HepG2 (cell line): ENCODE data around the gene ZNF575. TPM values are rescaled to one million over a fixed set of nuclear protein-coding genes. Genes with fewer than 3 reads are reported as not detected.

ENCODE experiments used
- ELF1 ChIP-seq: sonication (generic); formaldehyde crosslinking; IDR thresholded peaks from 2 replicates; pipeline ENCODE4 v1.4.0; 2020; ENCODE audit warnings: missing genetic modification reagents
- FOXO4 ChIP-seq: sonication (generic); formaldehyde crosslinking; conservative IDR thresholded peaks from 2 replicates; pipeline ENCODE4 v1.8.1; 2023; ENCODE audit warnings: missing genetic modification reagents
- HMG20A ChIP-seq: IDR thresholded peaks from 2 replicates; pipeline ENCODE4 v1.6.1; 2016; ENCODE audit warnings: borderline replicate concordance
- IRF2 ChIP-seq: IDR thresholded peaks from 2 replicates; pipeline ENCODE4 v1.6.1; 2018; ENCODE audit warnings: missing genetic modification reagents, missing compliant biosample characterization
- KIAA2018 ChIP-seq: sonication (generic); formaldehyde crosslinking; IDR thresholded peaks from 2 replicates; pipeline ENCODE4 v1.5.0; 2020; ENCODE audit warnings: mild to moderate bottlenecking, missing genetic modification reagents, borderline replicate concordance
- MBNL3 ChIP-seq: fragments of 250-450 bp; sonication (Bioruptor Pico); conservative IDR thresholded peaks from 2 replicates; pipeline ENCODE4 v1.8.0; 2022; ENCODE audit warnings: mild to moderate bottlenecking, inconsistent platforms
- MED1 ChIP-seq: sonication (generic); formaldehyde crosslinking; IDR thresholded peaks from 2 replicates; pipeline ENCODE4 v1.4.0; 2020; ENCODE audit warnings: missing genetic modification reagents
- MIER2 ChIP-seq: IDR thresholded peaks from 2 replicates; pipeline ENCODE4 v1.6.1; 2016; ENCODE audit warnings: missing biosample characterization, missing genetic modification reagents
- MTERF4 ChIP-seq: sonication (generic); formaldehyde crosslinking; IDR thresholded peaks from 2 replicates; pipeline ENCODE4 v1.8.0; 2023; ENCODE audit warnings: mild to moderate bottlenecking, missing genetic modification reagents
- PCBP2 ChIP-seq: fragments of 200-400 bp; formaldehyde crosslinking; optimal IDR thresholded peaks from 2 replicates; pipeline ENCODE3; 2018; ENCODE audit warnings: low read length, low read depth; ENCODE audit not compliant: poor library complexity, severe bottlenecking
- RBM22 ChIP-seq: fragments of 200-400 bp; formaldehyde crosslinking; optimal IDR thresholded peaks from 2 replicates; pipeline ENCODE3; 2017; ENCODE audit warnings: mild to moderate bottlenecking, low read length, moderate library complexity
- SIX4 ChIP-seq: sonication (generic); formaldehyde crosslinking; IDR thresholded peaks from 2 replicates; pipeline ENCODE4 v1.4.0; 2020; ENCODE audit warnings: missing genetic modification reagents
- TP53 ChIP-seq: sonication (generic); formaldehyde crosslinking; conservative IDR thresholded peaks from 2 replicates; pipeline ENCODE4 v1.4.0; 2020; ENCODE audit warnings: missing genetic modification reagents
- U2AF1 ChIP-seq: fragments of 200-400 bp; formaldehyde crosslinking; optimal IDR thresholded peaks from 2 replicates; pipeline ENCODE3; 2017; ENCODE audit warnings: mild to moderate bottlenecking, low read depth, low read length
- ZEB1 ChIP-seq: IDR thresholded peaks from 2 replicates; pipeline ENCODE4 v1.6.1; 2012; ENCODE audit warnings: mild to moderate bottlenecking, low read depth, inconsistent platforms; ENCODE audit not compliant: insufficient replicate concordance
- ZNF317 ChIP-seq: sonication (generic); formaldehyde crosslinking; IDR thresholded peaks from 2 replicates; pipeline ENCODE4 v1.5.0; 2020; ENCODE audit warnings: mild to moderate bottlenecking, missing genetic modification reagents
- ZNF619 ChIP-seq: sonication (generic); formaldehyde crosslinking; IDR thresholded peaks from 2 replicates; pipeline ENCODE4 v1.4.0; 2020; ENCODE audit warnings: mild to moderate bottlenecking, missing genetic modification reagents
- ZNF678 ChIP-seq: sonication (generic); formaldehyde crosslinking; IDR thresholded peaks from 2 replicates; pipeline ENCODE4 v1.4.0; 2020; ENCODE audit warnings: mild to moderate bottlenecking, missing genetic modification reagents
- ZSCAN12 ChIP-seq: sonication (generic); formaldehyde crosslinking; IDR thresholded peaks from 2 replicates; pipeline ENCODE4 v1.9.0; 2021; ENCODE audit warnings: mild to moderate bottlenecking, missing genetic modification reagents
- ZSCAN31 ChIP-seq: sonication (generic); formaldehyde crosslinking; IDR thresholded peaks from 2 replicates; pipeline ENCODE4 v1.5.0; 2020; ENCODE audit warnings: low read depth, mild to moderate bottlenecking, missing genetic modification reagents
- polyA plus RNA-seq, 8 experiments: library from polyadenylated mRNA; depleted of rRNA in 3 of 8; stranded (reverse) in 7 of 8; unstranded in 1 of 8; fragments of >200 nt; fragmentation: Illumina TruSeq in 4 of 8; extraction: Trizol in 4 of 8; gene quantifications; 2 replicates each; pipeline versions ENCODE4 v1.2.1 to v1.2.3, GENCODE V29; 2011 to 2016; ENCODE audit warnings: low read depth in 4 of 8, missing spikeins in 1 of 8, mixed read lengths in 1 of 8; ENCODE audit not compliant: insufficient read depth in 1 of 8
- total RNA-seq, 5 experiments: library from RNA; depleted of rRNA; stranded (reverse); fragments of >200 nt; fragmentation: Illumina TruSeq; extraction: Trizol; gene quantifications; 2 replicates each; pipeline ENCODE4 v1.2.3, GENCODE V29; 2016; ENCODE audit warnings: low read depth in 1 of 5

The ZNF575 gene
- total and polyA plus RNA-seq, 2 of the 13 experiments (the other 11 are each of a cell fraction or from before 2014, with no cell fraction given) = 0.17 to 0.27 TPM

- no peak for TF ChIP-seq MTERF4 (CRISPR knock-in tag)
- TF ChIP-seq IRF2 (CRISPR knock-in tag) = no peak
- TF ChIP-seq U2AF1 = no peak
- no peak for TF ChIP-seq PCBP2
- no peak for TF ChIP-seq ZNF317 (CRISPR knock-in tag)
- TF ChIP-seq ZNF619 (CRISPR knock-in tag) = no peak
- no peak for TF ChIP-seq ZNF678 (CRISPR knock-in tag)
- no peak for TF ChIP-seq TP53
- no peak for TF ChIP-seq ZSCAN12
- peak; percentile 55 for TF ChIP-seq MED1
- no peak for TF ChIP-seq ELF1 (CRISPR knock-in tag)
- TF ChIP-seq FOXO4 = no peak
- no peak for TF ChIP-seq RBM22
- no peak for TF ChIP-seq KIAA2018 (CRISPR knock-in tag)
- no peak for TF ChIP-seq MIER2
- no peak for TF ChIP-seq ZSCAN31 (CRISPR knock-in tag)
- TF ChIP-seq ZEB1 = no peak
- no peak for TF ChIP-seq HMG20A (CRISPR knock-in tag)
- no peak for TF ChIP-seq MBNL3 (CRISPR knock-in tag)
- TF ChIP-seq SIX4 (CRISPR knock-in tag) = no peak
These were observed 5.8 kb upstream of the ZNF575 start, which contains the start of gene ETHE1 (continued) for GRCh38 chr19:43526884-43527859.
